MCF 10A (cell line): ENCODE measurements around the gene PGAM2. TPM values are rescaled to one million over a fixed set of nuclear protein-coding genes. Genes with fewer than 3 reads are reported as not detected.

Source experiments
- BruUV-seq: library from RNA; stranded (reverse); fragments of 400-500 nt; replicated peaks from 2 replicates; lab custom pipeline; 2021; lab: Mats Ljungman, UMichigan
- CTCF ChIA-PET: fragments of 300-600 bp; sonication (Branson Sonifier 250); formaldehyde crosslinking; extraction: SDS; loops from one replicate; lab custom pipeline; 2021; ENCODE audit warnings: antibody characterized with exemption, inconsistent platforms; lab: Yijun Ruan, JAX
- POLR2A ChIA-PET: fragments of 300-600, 350-650 bp; sonication (Branson Sonifier 250); formaldehyde crosslinking; extraction: SDS; loops from one replicate; lab custom pipeline; 2020; ENCODE audit warnings: antibody characterized with exemption, inconsistent platforms; lab: Yijun Ruan, JAX
- DNase-seq: peaks from one replicate; pipeline ENCODE4 v3.0.0-alpha.2; 2018; ENCODE audit not compliant: unreplicated experiment
- H3K27ac Mint-ChIP-seq: one replicate; pipeline ENCODE4 v1.8.0; 2022; ENCODE audit warnings: mild to moderate bottlenecking, low read depth, mixed read lengths; ENCODE audit not compliant: unreplicated experiment
- H3K27me3 Mint-ChIP-seq: one replicate; pipeline ENCODE4 v1.8.0; 2022; ENCODE audit warnings: mixed read lengths; ENCODE audit not compliant: insufficient read depth, unreplicated experiment
- H3K36me3 Mint-ChIP-seq: one replicate; pipeline ENCODE4 v1.8.0; 2022; ENCODE audit warnings: mild to moderate bottlenecking, moderate library complexity, mixed read lengths; ENCODE audit not compliant: insufficient read depth, unreplicated experiment
- H3K4me1 Mint-ChIP-seq: one replicate; pipeline ENCODE4 v1.8.0; 2022; ENCODE audit warnings: mixed read lengths; ENCODE audit not compliant: insufficient read depth, unreplicated experiment
- H3K4me3 Mint-ChIP-seq: one replicate; pipeline ENCODE4 v1.8.0; 2022; ENCODE audit warnings: mild to moderate bottlenecking, moderate library complexity, mixed read lengths; ENCODE audit not compliant: unreplicated experiment
- H3K9me3 Mint-ChIP-seq: one replicate; pipeline ENCODE4 v1.8.0; 2022; ENCODE audit warnings: mixed read lengths; ENCODE audit not compliant: unreplicated experiment
- CTCF ChIP-seq: fragments of 200-600 bp; IDR thresholded peaks from one replicate; pipeline ENCODE4 v1.8.0; 2022; ENCODE audit warnings: antibody characterized with exemption, mild to moderate bottlenecking; ENCODE audit not compliant: unreplicated experiment
- intact Hi-C: fragments of 100-400 bp; cut with micrococcal nuclease; formaldehyde crosslinking; loops from 2 replicates; pipeline ENCODE4 v1.14.1; 2022
- total RNA-seq: library from RNA; stranded (reverse); gene quantifications from 2 replicates; pipeline ENCODE4 v1.2.3, GENCODE V29; 2022

The PGAM2 gene
- total RNA-seq, 1 experiment from 2014 or later, result not detected

GRCh38 chr7:44094365-44094764, 29.0 kb upstream of the PGAM2 start:
- no peaks in the 10 kb centered on the region for H3K4me1 Mint-ChIP-seq
- no peak for TF ChIP-seq CTCF
- H3K4me3 Mint-ChIP-seq, result no peak overlapping the region
- POLR2A ChIA-PET, result no interaction called here
- no peak overlapping the region for H3K27ac Mint-ChIP-seq
- no peaks in the 10 kb centered on the region for H3K9me3 Mint-ChIP-seq
- H3K27me3 Mint-ChIP-seq, result no peaks in the 10 kb centered on the region
- CTCF ChIA-PET, result no interaction called here
- no TSS peak for BruUV-seq
- no peak for DNase-seq
- H3K36me3 Mint-ChIP-seq, result peaks cover 7% of the 10 kb centered on the region
- intact Hi-C loops, result no loop called here

GRCh38 chr7:44093102-44093641, 27.8 kb upstream of the PGAM2 start:
- POLR2A ChIA-PET, result no interaction called here
- intact Hi-C loops, result no loop called here
- H3K36me3 Mint-ChIP-seq, result peaks cover 7% of the 10 kb centered on the region
- BruUV-seq, result no TSS peak
- H3K27ac Mint-ChIP-seq, result no peak overlapping the region
- no peak overlapping the region for H3K4me3 Mint-ChIP-seq
- no peaks in the 10 kb centered on the region for H3K9me3 Mint-ChIP-seq
- no peaks in the 10 kb centered on the region for H3K27me3 Mint-ChIP-seq
- CTCF ChIA-PET, result no interaction called here
- DNase-seq, result no peak
- peaks cover 8% of the 10 kb centered on the region for H3K4me1 Mint-ChIP-seq
- TF ChIP-seq CTCF, result no peak

GRCh38 chr7:44087911-44088838, 22.8 kb upstream of the PGAM2 start:
- peak overlapping the region; percentile 73 for H3K27ac Mint-ChIP-seq
- H3K9me3 Mint-ChIP-seq, result no peaks in the 10 kb centered on the region
- no peaks in the 10 kb centered on the region for H3K36me3 Mint-ChIP-seq
- BruUV-seq, result no TSS peak
- intact Hi-C loops, result no loop called here
- ChIA-PET CTCF (interaction anchor here (0.7 to 1.4 kb wide), 2 partner anchors 15 to 68 kb away, joined by 3 to 4 read pairs; no protein-coding TSS in a partner anchor), POLR2A (interaction anchor here (0.6 to 1.0 kb wide), 3 partner anchors 10 to 33 kb away, joined by 3 to 5 read pairs (median 3); no protein-coding TSS in a partner anchor)
- H3K4me3 Mint-ChIP-seq, result no peak overlapping the region
- peak; percentile 57 for DNase-seq
- TF ChIP-seq CTCF, result no peak
- peaks cover 8% of the 10 kb centered on the region for H3K4me1 Mint-ChIP-seq
- H3K27me3 Mint-ChIP-seq, result no peaks in the 10 kb centered on the region

GRCh38 chr7:44086627-44087026, 21.3 kb upstream of the PGAM2 start:
- H3K27me3 Mint-ChIP-seq, result no peaks in the 10 kb centered on the region
- H3K4me3 Mint-ChIP-seq, result no peak overlapping the region
- H3K9me3 Mint-ChIP-seq, result no peaks in the 10 kb centered on the region
- TF ChIP-seq CTCF, result no peak
- H3K27ac Mint-ChIP-seq, result peak overlapping the region; percentile 40
- no peaks in the 10 kb centered on the region for H3K36me3 Mint-ChIP-seq
- intact Hi-C loops, result no loop called here
- POLR2A ChIA-PET, result interaction anchor here (1.0 kb wide), 1 partner anchor 28 kb away, joined by 4 read pairs; no protein-coding TSS in a partner anchor
- no peak for DNase-seq
- CTCF ChIA-PET, result no interaction called here
- BruUV-seq, result no TSS peak
- peaks cover 8% of the 10 kb centered on the region for H3K4me1 Mint-ChIP-seq
